G401 (cell line): Measurements from ENCODE around the gene CDC42. TPM values are rescaled to one million over a fixed set of nuclear protein-coding genes. Genes with fewer than 3 reads are reported as not detected.
A peak's percentile ranks its signal among the peaks of the same experiment; 100 is the strongest.
"Not testable (repeated sequence)": the region's sequence is repeated elsewhere in the genome, so short reads cannot be mapped to it uniquely, and the experiment has no call there.

Experiments used
- DNase-seq: peaks from one replicate; pipeline ENCODE4 v3.0.0-alpha.2; 2015; ENCODE audit warnings: low spot score
- in situ Hi-C: cut with HindIII; loops from 2 replicates; pipeline ENCODE4 v1.10.0; 2016; ENCODE audit warnings: low sequenced_read_pairs, mixed read lengths
- total RNA-seq: library from RNA; depleted of rRNA; stranded (reverse); fragments of >200 nt; shearing (Covaris generic); gene quantifications from 2 replicates; pipeline ENCODE4 v1.2.3, GENCODE V29; 2014; rRNA removed

CDC42 gene
- total RNA-seq, result 320 and 358 TPM in 2 replicates

DNA sequence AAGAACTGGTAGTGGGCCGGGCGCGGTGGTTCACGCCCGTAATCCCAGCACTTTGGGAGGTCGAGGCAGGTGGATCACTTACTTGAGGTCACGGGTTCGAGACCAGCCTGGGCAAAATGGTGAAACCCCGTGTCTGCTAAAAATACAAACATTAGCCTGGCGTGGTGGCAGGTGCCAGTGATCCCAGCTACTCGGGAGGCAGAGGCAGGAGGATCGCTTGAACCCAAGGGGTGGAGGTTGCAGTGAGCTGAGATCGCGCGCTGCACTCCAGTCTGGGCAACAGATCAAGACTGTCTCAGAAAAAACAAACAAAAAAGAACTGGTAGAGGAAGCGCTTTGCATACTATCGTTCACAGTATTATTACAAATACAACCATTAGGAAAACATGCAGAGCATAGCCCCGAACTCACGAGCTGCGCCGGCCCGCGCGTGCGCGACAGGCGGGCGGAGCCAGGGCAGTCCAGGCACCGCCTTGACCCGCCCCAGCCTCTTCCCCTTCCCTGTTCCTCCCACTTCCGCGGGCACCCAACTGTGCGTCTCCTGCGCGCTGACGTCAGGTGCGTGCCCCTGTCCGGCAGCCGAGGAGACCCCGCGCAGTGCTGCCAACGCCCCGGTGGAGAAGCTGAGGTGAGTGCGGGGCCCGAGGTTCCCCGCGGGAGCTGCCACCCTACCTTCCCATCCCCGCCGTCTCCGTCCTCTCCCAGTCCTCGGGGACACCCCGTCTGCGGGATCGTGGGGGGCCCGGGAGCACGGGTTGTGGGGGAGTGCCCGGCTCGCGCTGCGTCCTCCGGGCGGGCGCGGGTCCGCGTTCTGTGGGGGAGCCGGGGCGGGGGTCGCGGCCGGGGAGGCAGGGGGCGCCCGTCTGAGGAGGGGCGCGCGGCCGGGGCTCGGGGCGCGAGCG lies at the start of gene CDC42:
CDC42 (plus strand) TSS at position 595 of the 902 bp plus-strand sequence. CDS start 25,770 bp downstream, outside the sequence.
- DNase-seq, result peak; percentile 96
- in situ Hi-C loops, result no loop called here

DNA sequence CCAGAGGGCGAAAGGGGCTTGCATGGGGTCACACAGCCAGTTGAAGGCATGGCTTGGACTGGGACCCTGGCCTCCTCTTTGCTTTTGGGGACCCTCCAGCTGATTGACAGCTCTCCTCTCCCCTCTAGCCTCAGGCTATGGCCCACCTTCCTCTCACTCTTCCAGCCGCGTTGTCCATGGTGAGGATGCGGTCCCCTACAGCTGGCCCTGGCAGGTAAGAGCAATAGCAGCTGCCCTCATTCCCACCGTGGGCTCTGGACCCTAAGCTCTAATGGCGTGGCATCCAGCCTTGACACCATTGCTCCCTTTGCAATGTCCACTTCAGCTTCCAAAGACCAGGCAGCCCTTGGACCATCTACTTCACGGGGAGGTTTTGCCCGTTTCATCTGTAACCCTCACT lies 49.6 kb upstream of the CDC42 start:
- in situ Hi-C loops, DNase-seq: not testable (repeated sequence)

DNA sequence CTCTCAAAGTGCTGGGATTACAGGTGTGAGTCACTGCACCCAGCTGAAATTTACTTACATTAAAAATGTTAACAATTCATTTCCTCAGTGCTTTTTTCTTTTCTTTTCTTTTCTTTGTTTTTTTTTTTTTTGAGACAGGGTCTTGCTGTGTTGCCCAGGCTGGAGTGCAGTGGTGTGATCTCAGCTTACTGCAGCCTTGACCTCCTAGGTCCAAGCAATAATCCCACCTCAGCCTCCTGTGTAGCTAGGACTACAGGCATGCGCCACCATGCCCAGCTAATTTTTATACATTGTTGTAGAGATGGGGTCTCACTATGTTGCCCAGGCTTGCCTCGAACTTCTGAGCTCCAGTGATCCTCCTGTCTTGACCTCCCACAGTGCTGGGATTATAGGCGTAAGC lies 48.5 kb upstream of the CDC42 start:
- DNase-seq, in situ Hi-C loops: not testable (repeated sequence)

DNA sequence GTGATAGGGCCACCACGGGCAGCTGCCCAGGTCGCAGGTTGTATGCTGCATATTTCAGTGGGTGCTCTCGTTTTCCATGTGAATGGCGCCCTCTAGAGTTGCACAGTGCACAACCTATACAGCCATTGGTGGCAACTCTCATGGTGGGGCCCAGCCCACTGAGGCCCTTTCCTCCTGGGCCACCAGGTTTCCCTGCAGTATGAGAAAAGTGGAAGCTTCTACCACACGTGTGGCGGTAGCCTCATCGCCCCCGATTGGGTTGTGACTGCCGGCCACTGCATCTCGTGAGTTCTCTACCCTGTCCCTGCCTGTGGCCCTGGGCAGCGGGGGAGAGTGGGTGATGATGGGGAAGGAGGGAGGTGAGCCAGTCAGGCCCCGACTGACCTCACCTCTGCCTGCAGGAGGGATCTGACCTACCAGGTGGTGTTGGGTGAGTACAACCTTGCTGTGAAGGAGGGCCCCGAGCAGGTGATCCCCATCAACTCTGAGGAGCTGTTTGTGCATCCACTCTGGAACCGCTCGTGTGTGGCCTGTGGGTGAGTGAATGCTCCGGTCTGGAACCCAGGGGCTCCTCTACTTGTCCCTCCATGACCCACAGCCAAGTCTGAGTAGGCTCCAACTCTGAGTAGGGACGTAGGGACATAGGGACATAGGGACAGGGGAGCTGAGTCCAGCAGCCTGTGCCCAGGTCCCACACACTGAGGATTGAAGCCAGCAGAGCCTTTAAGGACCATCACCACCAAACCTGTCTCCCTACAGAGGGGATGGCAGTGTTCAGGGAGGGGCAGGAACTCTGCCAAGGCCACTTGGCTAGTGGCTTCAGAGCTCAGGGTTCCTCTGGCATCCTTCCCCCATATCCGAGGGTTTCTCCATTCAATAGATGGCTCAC lies 47.0 kb upstream of the CDC42 start:
- DNase-seq, in situ Hi-C loops: not testable (repeated sequence)

DNA sequence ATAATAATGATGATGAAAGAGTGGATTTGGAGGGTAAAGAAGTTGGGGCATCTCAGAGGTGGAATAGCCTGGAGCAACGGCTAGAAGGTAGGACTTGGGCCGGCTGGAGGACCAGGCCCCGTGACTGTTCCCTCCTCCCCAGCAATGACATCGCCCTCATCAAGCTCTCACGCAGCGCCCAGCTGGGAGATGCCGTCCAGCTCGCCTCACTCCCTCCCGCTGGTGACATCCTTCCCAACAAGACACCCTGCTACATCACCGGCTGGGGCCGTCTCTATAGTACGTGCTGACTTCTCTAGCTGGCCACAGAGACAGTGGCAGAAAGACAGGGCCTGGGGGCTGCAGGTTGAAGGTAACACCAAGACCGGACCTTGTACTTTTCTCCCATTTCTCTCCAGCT lies 45.8 kb upstream of the CDC42 start:
- DNase-seq, in situ Hi-C loops: not testable (repeated sequence)

DNA sequence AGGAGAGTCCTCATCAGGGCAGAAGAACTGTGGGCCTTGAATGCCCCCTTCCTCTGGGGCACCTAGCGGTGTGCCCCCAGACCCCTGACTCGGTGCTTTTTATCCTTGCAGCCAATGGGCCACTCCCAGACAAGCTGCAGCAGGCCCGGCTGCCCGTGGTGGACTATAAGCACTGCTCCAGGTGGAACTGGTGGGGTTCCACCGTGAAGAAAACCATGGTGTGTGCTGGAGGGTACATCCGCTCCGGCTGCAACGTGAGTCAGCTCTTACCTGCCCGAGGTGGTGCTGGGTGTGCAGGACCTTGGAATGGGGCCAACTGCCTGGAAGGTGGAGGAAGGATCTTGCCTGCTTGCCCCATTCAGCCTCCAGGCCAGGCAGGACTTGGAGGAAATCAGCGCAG lies 45.2 kb upstream of the CDC42 start:
- in situ Hi-C loops, DNase-seq: not testable (repeated sequence)

DNA sequence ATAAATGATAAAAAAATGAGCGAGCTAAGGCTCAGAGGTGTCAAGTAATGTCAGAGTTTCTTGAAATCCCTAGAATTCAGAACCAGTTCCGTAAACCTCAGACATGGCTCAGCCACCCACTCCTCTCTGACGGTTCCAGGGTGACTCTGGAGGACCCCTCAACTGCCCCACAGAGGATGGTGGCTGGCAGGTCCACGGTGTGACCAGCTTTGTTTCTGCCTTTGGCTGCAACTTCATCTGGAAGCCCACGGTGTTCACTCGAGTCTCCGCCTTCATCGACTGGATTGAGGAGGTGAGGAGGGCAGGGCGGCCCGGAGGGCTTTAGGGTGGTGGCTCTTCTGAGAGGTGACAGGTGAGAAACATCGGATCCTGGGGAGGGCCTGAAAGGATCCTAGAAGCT lies 42.9 kb upstream of the CDC42 start:
- in situ Hi-C loops, DNase-seq: not testable (repeated sequence)

DNA sequence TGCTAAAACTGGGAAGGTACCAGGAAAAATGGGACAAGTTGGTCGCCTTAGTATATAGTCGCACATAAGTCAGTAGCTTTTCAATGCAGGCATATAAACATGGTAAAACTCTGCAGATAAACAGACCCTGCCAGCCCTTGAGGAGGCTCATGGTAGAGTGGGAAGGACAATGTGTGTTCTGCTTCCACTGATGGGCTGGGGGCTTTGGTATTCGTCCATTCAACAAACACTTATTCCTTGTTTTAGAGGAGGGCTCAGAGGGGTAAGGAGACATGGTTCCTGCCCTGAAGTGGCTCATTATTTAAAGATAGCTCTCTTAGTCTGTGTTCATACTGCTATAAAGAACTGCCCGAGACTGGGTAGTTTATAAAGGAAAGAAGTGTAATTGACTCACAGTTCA lies 39.8 kb upstream of the CDC42 start:
- DNase-seq, in situ Hi-C loops: not testable (repeated sequence)

DNA sequence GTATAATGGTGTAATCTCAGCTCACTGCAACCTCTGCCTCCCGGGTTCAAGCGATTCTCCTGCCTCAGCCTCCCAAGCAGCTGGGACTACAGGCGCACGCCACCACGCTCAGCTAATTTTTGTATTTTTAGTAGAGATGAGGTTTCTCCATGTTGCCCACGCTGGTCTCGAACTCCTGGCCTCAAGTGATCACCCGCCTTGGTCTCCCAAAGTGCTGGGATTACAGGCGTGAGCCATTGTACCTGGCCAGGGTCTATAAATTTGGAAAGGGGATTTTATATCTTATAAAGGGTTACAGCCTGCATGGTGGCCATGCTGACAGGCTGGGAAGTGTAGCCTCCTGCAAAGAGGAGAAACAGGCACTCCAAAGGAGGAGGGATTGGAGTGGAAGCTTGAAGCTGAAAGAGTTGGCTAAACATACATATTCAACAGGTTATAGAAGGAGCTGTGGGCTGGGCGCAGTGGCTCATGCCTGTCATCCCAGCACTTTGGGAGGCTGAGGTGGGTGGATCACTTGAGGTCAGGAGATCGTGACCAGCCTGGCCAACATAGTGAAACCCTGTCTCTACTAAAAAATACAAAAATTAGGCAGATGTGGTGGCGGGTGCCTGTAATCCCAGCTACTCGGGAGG lies 37.8 kb upstream of the CDC42 start:
- in situ Hi-C loops, DNase-seq: not testable (repeated sequence)

DNA sequence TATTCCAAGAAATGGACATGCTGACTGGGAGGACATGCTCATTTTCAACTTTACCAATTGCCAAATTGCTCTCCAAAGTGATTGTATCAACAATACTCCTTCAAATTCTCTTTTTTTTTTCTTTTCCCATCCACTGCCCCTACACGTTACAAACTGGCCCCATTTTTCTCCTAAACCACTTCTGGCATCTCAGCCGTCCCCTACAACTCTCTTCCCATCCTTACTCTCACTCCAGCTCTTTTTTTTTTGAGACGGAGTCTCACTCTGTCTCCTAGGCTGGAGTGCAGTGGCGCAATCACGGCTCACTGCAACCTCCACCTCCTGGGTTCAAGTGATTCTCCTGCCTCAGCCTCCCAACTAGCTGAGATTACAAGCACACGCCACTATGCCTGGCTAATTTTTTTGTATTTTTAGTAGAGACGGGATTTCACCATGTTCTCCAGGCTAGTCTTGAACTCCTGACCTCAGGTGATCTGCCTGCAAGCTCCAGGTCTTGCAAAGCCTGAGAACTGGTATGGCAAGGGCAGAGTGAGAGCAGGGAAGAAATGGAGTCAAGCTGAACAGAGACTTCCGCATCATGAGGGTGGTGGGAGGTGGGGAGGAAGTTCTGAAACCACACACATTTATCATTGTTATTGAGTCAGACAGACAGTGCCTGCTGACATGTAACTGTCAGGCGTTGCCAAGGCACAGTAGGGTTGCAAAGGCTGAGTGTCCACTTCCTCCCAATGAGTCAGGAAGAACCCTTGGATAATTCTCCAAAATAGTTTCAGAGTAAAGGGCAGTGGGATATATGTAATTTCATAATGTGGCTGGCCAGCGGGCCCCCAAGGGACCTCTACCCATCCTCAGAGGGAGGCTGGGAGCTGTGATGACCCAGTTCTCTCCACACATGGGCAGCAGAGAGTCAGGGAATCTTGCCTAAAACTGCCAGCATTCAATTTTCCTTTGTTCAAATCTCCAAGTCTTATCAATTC lies 33.6 kb upstream of the CDC42 start:
- in situ Hi-C loops, result no loop called here
- no peak for DNase-seq

DNA sequence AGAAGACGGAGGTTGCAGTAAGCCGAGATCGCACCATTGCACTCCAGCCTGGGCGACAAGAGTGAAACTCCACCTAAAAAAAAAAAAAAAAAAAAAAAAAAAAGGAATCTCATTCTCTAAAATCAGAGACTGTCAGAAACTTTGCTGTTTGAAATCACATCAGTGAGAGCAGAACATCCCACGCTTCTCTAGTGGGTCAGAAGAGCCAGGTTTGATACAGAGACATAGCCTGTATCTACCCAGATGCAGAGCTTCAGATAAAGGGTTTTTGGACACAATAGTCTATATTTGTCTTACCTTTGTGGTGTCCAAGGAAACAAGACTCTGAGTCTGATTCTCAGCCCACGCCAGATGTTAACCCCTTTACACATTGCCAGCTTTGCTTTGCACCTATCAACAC lies 31.4 kb upstream of the CDC42 start:
- in situ Hi-C loops, result no loop called here
- DNase-seq, result no peak

DNA sequence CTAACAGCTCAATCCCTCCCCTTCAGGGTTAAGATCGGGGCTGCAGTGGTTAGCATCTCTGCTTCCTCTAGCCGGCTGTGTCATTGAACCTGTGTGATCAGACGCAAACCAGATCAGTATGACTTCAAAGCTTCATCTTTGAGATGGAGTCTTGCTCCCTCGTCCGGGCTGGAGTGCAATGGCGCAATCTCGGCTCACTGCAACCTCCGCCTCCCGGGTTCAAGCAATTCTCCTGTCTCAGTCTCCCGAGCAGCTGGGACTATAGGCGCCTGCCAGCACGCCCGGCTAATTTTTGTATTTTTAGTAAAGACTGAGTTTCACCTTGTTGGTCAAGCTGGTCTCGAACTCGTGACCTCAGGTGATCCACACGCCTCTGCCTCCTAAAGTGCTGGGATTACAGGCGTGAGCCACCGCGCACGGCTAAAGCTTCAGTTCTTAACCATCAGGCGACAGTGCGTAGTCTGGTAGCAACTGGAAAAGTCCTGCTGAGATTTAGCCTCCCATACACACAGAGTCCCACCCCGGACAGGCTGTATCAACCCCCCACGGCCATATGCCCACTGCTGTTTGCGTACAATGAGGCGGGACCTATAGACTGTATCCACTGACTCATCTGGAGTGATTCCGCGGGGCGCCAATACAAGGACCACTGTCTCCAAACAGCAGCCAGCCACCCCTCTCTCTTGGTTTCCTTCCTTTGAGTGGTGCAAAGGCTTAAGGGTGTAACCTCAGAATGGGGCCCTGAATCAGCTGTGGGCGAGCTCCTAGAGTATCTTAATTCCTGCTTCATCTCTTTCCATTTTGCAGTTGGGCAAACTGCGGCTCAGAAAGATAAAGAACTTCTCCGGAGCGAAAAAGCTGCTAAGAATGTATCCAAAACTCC lies 27.8 kb upstream of the CDC42 start:
- DNase-seq, result peak; percentile 50
- in situ Hi-C loops, result no loop called here

DNA sequence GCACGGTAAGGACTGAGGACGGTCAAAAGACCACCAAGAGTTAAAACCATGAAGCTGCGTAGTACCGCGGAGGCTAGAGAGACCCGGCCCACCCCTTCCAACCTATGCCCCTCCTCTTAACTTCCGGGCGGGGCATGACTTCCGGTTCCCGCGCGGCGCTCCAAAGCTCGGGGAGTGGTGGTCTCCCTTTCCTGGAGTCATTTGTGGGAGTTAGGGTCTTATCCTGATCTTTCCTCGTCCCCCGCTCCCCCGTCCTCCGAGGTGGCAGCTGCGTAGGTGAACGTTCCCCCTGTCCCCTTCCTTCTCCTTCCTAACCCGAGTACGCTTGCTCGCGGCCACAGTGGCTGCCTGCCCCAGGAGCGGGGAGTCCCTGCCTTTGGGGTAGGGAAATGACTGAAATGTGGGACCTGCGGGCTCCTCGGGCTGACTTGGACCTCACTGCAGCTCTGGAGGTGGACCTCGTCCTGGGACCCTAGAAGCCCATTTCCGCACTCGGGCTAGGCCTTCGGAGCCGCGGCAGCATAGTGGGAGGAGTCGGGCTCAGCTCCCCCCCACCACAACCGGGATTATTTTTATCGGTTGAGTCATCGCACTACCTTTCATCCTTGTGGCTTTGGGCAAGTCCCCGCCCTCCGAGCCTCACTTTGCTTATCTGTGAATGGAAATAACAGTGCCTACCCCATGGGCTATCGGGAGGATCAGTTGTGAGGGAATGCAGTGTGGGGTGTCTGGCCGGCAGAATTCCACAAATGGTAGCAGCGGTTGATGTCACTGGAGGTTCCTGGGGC lies 26.9 kb upstream of the CDC42 start:
- in situ Hi-C loops, result no loop called here
- DNase-seq, result peak; percentile 90

DNA sequence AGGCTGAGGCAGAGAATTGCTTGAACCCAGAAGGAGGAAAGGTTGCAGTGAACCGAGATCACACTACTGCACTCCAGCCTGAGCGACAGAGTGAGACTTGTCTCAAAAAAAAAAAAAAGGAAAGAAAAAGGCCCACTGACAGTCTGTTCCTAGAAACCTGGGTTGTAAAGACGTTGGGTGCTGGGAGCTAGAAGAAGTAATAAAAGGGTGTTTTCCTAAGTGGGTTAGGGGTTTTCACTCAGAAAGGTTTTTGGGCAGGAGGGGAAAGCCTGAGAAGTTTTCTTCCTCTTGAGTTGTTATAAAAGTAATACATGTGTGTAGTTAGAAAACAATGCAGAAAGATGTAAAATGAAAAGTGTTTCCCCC lies 25.6 kb upstream of the CDC42 start:
- in situ Hi-C loops, result no loop called here
- no peak for DNase-seq

DNA sequence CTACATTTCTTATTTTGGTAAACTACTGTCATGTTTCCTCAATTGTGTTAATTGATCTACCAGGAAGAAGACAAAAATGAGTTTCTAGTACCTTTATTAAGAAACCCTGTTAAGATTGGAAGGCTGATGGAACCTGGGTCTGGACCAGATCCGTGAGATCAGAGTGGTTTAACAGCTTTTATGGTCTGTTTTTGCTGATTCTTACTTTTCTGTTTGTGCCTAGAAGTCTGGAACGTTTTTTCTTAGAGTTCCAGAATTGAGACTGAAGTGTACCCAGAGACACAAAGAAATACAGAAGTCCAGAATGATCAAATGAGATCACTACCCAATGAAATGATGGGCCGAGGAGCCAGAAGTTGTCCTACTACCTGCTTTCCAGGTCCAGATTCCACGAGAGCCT lies 22.5 kb upstream of the CDC42 start:
- in situ Hi-C loops, result no loop called here

DNA sequence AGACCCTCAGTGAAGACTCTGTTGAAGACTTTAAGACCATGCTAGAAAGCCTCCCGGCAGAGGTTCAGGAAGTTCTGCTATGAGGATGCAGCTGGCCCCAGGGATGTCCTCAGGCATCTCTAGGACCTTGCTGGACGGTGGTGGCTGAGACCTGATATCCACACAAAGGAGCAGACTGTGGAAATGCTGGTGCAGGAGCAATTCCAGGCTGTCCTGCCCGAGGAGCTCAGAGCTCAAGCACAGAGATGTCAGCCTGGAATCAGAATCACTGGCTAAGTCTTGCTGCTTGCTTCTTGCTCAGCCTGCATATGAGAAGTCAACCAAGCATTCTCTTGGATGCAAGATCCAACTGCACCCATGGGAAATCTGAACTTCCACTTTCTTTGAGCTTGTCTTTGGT lies 22.0 kb upstream of the CDC42 start:
- DNase-seq, result no peak
- in situ Hi-C loops, result no loop called here

More for the DNA sequence above, 22.5 kb upstream of the CDC42 start:
- no peak for DNase-seq
